Adrenal gland (tissue), 12 donors: Measurements from ENCODE around the gene RASEF. TPM values are rescaled to one million over a fixed set of nuclear protein-coding genes. Genes with fewer than 3 reads are reported as not detected.
"Not testable (repeated sequence)": the region's sequence is repeated elsewhere in the genome, so short reads cannot be mapped to it uniquely, and the experiment has no call there.

Source experiments
- DNase-seq, 7 donors: peaks; one replicate each; pipeline ENCODE4 v3.0.0-alpha.2; 2019 to 2020
- H3K27ac ChIP-seq, 5 donors: fragments of 200-600 bp; sonication (generic) in 4 of 5; 1 replicate in 3 of 5; 2 replicates in 2 of 5; pipeline versions ENCODE4 v1.5.1 to v1.8.0; 2016 to 2020; ENCODE audit warnings: mild to moderate bottlenecking in 1 of 5
- H3K27me3 ChIP-seq: fragments of 200-600 bp; 2 replicates; pipeline ENCODE4 v1.8.0; 2021
- H3K36me3 ChIP-seq, 2 donors: fragments of 200-600 bp; replicated peaks in 1 of 2; 1 replicate in 1 of 2; 2 replicates in 1 of 2; pipeline versions ENCODE4 v1.5.1 to v1.8.0; 2018 to 2022
- H3K4me1 ChIP-seq, 2 donors: fragments of 200-600 bp; replicated peaks in 1 of 2; 1 replicate in 1 of 2; 2 replicates in 1 of 2; pipeline versions ENCODE4 v1.5.1 to v1.8.0; 2018 to 2021
- H3K4me3 ChIP-seq, 4 donors: fragments of 200-600 bp; sonication (generic) in 3 of 4; one replicate each; pipeline ENCODE4 v1.5.1; 2016 to 2018
- H3K9me3 ChIP-seq, 3 donors: fragments of 200-600 bp; sonication (generic) in 1 of 3; replicated peaks in 1 of 3; 1 replicate in 2 of 3; 2 replicates in 1 of 3; pipeline versions ENCODE4 v1.5.1 to v1.8.0; 2016 to 2021
- CTCF ChIP-seq, 6 experiments: fragments of 450-650 bp in 4 of 6; fragments of 200-600 bp in 2 of 6; sonication (generic) in 1 of 6; IDR thresholded peaks; 1 replicate in 5 of 6; 2 replicates in 1 of 6; pipeline versions ENCODE4 v1.5.1 to v1.8.0; 2016 to 2021; ENCODE audit warnings: antibody characterized with exemption in 6 of 6, mild to moderate bottlenecking in 2 of 6, moderate library complexity in 1 of 6
- POLR2A ChIP-seq, 2 donors: fragments of 450-650 bp; IDR thresholded peaks; one replicate each; pipeline ENCODE4 v1.6.1; 2017; ENCODE audit warnings: antibody characterized with exemption in 2 of 2, mild to moderate bottlenecking in 2 of 2, moderate library complexity in 1 of 2
- WGBS, 4 donors: extraction: QIAGEN DNeasy Blood & Tissue Kit in 2 of 4; methylation state at CpG; one replicate each; pipeline versions ENCODE4 v1.1.5 to v1.1.7; 2013 to 2017; 5-methylcytosine and 5-hydroxymethylcytosine counted together
- intact Hi-C, 2 donors: fragments of 100-400 bp; cut with DNase I; formaldehyde crosslinking; loops; one replicate each; pipeline versions ENCODE4 v1.14.1 to v1.15.0; 2022 to 2023
- polyA plus RNA-seq, 3 donors: library from polyadenylated mRNA; stranded (reverse); fragments of 200-250 nt in 2 of 3; fragments of 350-450 nt in 1 of 3; fragmentation: Illumina TruSeq in 1 of 3; extraction: RNeasy Lipid Tissue Mini Kit (QIAGEN cat#74804) in 1 of 3; gene quantifications; one replicate each; pipeline ENCODE4 v1.2.3, GENCODE V29; 2013 to 2014
- total RNA-seq, 9 donors: library from RNA; depleted of rRNA in 4 of 9; stranded (reverse); fragments of >200 nt in 4 of 9; fragments of 120-200 nt in 1 of 9; fragmentation: NEBNext Ultra II Directional in 1 of 9; extraction: Animal tissue kit (Norgen Biotek cat#: 25700) in 1 of 9; gene quantifications; one replicate each; pipeline versions ENCODE4 v1.1.0 to v1.2.4, GENCODE V29; 2013 to 2023
- donor health status: healthy with polysubstance abuse.
- donor health status: Bipolar disorder and iron deficiency.
- donor health status: DM: yes; HTN: yes; CAD: no.
- donor health status: DM: no; HTN: no; CAD: no.
- donor health status: DM: no; HTN: no; CAD: no.
- donor health status: DM: yes; HTN: yes; CAD: no.

The RASEF gene
- total and polyA plus RNA-seq, 12 donors, result 0.06 to 1.1 (median 0.29) TPM

- no peaks in the 10 kb centered on the region for H3K9me3 ChIP-seq
- 45 to 59% (median 53%) methylated on average over 2 of the region's 2 CpGs for WGBS, 4 donors
- no peaks in the 10 kb centered on the region for H3K4me1 ChIP-seq
- no peak overlapping the region for H3K4me3 ChIP-seq
- TF ChIP-seq POLR2A (IDR thresholded peaks at IDR 0.05) (no peak), CTCF (IDR thresholded peaks at IDR 0.05) (no peak)
- intact Hi-C loops, result no loop called here
- no peaks in the 10 kb centered on the region for H3K27me3 ChIP-seq
- H3K36me3 ChIP-seq, result no peaks in the 10 kb centered on the region
- no peak overlapping the region for H3K27ac ChIP-seq
- DNase-seq, result no peak
Measured at GRCh38 chr9:83106772-83107171, 43.8 kb upstream of the RASEF start.

GRCh38 chr9:83106263-83106662, 43.3 kb upstream of the RASEF start:
- 56 to 69% (median 64%) methylated on average over 1 of the region's 1 CpG for WGBS, 4 donors
- no peak for DNase-seq

GRCh38 chr9:83097633-83098032, 34.7 kb upstream of the RASEF start:
- Histone ChIP-seq H3K4me1 (no peaks in the 10 kb centered on the region), H3K27ac (no peak overlapping the region), H3K9me3 (no peaks in the 10 kb centered on the region), H3K27me3 (no peaks in the 10 kb centered on the region), H3K36me3 (no peaks in the 10 kb centered on the region), H3K4me3 (no peak overlapping the region)
- 95 to 97% (median 96%) methylated on average over 4 of the region's 4 CpGs for WGBS, 4 donors
- no peak for TF ChIP-seq CTCF (IDR thresholded peaks at IDR 0.05)
- TF ChIP-seq POLR2A (IDR thresholded peaks at IDR 0.05), result no peak
- DNase-seq, result no peak
- intact Hi-C loops, result no loop called here

More at GRCh38 chr9:83106263-83106662, 43.3 kb upstream of the RASEF start:
- no peak for TF ChIP-seq POLR2A (IDR thresholded peaks at IDR 0.05)
- no peak for TF ChIP-seq CTCF (IDR thresholded peaks at IDR 0.05)
- H3K4me1 ChIP-seq, result no peaks in the 10 kb centered on the region
- no peak overlapping the region for H3K27ac ChIP-seq
- intact Hi-C loops, result no loop called here
- no peaks in the 10 kb centered on the region for H3K36me3 ChIP-seq
- no peaks in the 10 kb centered on the region for H3K27me3 ChIP-seq
- H3K9me3 ChIP-seq, result no peaks in the 10 kb centered on the region
- no peak overlapping the region for H3K4me3 ChIP-seq

- H3K27me3 ChIP-seq, H3K4me3 ChIP-seq, H3K4me1 ChIP-seq, DNase-seq, H3K27ac ChIP-seq, intact Hi-C loops, H3K9me3 ChIP-seq, H3K36me3 ChIP-seq: not testable (repeated sequence)
- 85 to 94% (median 89%) methylated on average over 4 to 24 of the region's 24 CpGs for WGBS, 4 donors
Measured at GRCh38 chr9:83093311-83093710, 30.4 kb upstream of the RASEF start.

GRCh38 chr9:83081846-83082245, 18.9 kb upstream of the RASEF start:
- no peaks in the 10 kb centered on the region for H3K36me3 ChIP-seq
- no peak for DNase-seq
- no peaks in the 10 kb centered on the region for H3K4me1 ChIP-seq
- no peaks in the 10 kb centered on the region for H3K9me3 ChIP-seq
- intact Hi-C loops, result no loop called here
- no peak overlapping the region for H3K4me3 ChIP-seq
- no peaks in the 10 kb centered on the region for H3K27me3 ChIP-seq
- WGBS, 4 donors, result 53 to 68% (median 64%) methylated on average over 6 of the region's 6 CpGs
- TF ChIP-seq POLR2A (IDR thresholded peaks at IDR 0.05) (no peak), CTCF (IDR thresholded peaks at IDR 0.05) (no peak)
- no peak overlapping the region for H3K27ac ChIP-seq
